GM21381 (cell line): ENCODE data around the gene ZNF394.
"Not testable (repeated sequence)": the region's sequence is repeated elsewhere in the genome, so short reads cannot be mapped to it uniquely, and the experiment has no call there.

Source experiments
- ATAC-seq: cut with Tn5 transposase; IDR thresholded peaks from one replicate; pipeline ENCODE4 v1.9.1; 2021; ENCODE audit warnings: mild to moderate bottlenecking, moderate library complexity; ENCODE audit not compliant: unreplicated experiment

ZNF394 gene

GRCh38 chr7:99499721-99500636 is at the start of gene ZNF394:
Gene ZNF394 (minus strand): TSS chr7:99500281. CDS start chr7:99500093, 188 bp downstream.
- ATAC-seq: peak; percentile 39

DNA sequence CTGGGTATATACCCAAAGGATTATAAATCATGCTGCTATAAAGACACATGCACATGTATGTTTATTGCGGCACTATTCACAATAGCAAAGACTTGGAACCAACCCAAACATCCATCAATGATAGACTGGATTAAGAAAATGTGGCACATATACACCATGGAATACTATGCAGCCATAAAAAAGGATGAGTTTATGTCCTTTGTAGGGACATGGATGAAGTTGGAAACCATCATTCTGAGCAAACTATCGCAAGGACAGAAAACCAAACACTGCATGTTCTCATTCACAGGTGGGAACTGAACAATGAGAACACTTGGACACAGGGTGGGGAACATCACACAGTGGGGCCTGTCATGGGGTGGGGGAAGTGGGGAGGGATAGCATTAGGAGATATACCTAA is 49.5 kb upstream of the ZNF394 start:
- ATAC-seq: not testable (repeated sequence)

DNA sequence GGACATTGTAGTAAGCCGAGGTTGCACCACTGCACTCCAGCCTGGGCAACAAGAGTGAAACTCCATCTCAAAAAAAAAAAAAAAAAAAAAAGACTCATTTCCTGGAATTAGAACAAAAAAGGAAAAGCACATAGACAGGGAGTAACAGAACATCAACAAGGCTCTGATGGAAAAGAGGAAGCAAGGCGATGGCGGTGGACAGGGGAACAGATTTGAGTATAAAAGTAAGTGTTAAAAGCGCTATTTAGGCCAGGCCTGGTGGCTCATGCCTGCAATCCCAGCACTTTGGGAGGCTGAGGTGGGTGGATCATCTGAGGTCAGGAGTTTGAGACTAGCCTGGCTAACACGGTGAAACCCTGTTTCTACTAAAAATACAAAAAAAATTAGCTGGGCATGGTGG is 45.2 kb upstream of the ZNF394 start:
- ATAC-seq: not testable (repeated sequence)

DNA sequence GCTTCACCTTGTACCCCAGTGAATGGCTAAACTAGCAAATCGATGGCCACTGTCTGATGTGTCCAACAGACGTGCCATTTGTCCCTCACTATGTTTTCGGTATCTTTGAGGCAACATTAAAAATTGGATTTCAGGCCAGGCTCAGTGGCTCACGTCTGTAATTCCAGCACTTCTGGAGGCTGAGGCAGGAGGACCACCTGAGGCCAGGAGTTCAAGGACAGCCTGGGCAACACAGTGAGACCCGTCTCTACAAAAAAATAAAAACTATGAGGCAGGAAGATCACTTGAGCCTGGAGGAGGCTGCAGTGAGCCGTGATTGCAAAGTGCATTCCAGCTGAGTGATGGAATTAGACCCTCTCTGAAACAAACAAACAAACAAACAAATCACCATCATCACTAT is 43.8 kb upstream of the ZNF394 start:
- no peak for ATAC-seq

DNA sequence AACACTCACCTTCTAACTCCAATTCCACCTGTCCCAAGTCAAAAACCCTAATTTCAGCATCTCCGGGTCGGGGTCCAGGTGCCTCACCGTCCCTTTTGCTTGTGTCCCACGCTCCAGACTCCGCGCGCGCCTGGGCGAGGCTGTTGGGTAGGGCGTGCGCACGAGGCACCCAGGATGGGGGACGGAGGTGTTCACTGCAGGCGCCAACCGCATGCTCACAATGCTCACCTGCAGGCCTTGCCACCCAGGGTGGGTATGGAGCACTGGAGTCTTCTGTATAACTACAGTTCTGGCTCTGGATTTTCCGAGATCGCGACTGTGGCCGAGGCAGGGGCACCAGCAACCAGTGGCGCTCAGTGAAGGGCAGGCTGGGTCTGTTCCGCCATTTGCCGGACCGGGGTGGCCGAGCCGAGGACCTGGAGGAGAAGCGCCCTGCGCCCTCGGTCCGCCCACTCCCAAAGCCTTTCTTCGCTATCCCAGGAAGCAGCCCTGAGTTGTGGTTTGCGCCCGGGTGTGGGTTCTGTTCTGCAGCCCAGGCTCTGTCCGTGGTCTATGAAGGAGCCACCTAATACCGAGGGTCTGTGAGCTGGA is 43.1 kb upstream of the ZNF394 start:
- ATAC-seq: no peak

DNA sequence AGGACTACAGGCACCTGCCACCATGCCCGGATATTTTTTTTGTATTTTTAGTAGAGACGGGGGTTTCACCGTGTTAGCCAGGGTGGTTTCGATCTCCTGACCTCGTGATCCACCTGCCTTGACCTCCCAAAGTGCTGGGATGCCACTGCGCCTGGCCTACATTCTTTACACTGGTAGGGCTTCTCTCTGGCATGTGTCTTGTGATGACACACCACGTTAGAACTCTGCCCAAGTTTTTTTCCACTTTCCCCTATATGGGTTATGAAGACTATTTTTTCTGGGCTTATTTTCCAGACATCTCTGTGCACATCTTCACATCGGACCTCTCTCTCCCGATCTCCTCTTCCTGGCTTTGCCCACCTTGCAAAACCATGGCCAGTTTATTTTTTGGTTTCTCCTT is 41.1 kb upstream of the ZNF394 start:
- no peak for ATAC-seq

GRCh38 chr7:99540542-99540941 is 40.5 kb upstream of the ZNF394 start:
- ATAC-seq: no peak

GRCh38 chr7:99539213-99539811 is 39.2 kb upstream of the ZNF394 start:
- ATAC-seq: no peak

DNA sequence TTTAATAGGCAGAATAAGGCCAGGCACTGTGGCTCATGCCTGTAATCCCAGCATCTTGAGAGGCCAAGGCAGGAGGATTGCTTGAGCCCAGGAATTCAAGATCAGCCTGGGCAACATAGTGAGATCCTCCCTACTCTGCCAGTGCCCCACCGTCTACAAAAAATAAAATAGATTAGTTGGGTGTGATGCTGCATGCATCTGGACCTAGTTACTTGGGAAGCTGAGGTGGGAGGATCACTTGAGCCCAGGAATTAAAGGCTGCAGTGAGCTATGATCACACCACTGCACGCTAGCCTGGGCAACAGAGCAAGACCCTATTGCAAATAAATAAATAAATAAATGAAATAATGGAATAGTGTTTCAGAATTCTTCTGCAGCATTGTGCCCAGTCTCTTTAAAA is 35.6 kb upstream of the ZNF394 start:
- no peak for ATAC-seq

DNA sequence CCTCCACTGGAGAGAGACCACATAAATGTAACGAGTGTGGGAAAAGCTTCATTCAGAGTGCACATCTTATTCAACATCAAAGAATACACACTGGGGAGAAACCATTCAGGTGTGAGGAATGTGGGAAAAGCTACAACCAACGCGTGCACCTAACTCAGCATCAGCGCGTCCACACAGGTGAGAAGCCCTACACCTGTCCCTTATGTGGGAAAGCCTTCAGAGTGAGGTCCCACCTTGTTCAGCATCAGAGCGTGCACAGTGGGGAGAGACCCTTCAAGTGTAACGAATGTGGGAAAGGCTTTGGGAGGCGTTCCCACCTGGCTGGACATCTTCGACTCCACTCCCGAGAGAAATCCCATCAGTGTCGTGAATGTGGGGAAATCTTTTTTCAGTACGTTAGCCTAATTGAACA is 31.3 kb upstream of the ZNF394 start:
- ATAC-seq: no peak

- ATAC-seq: no peak
Observed at GRCh38 chr7:99525713-99526440, 25.8 kb upstream of the ZNF394 start.

DNA sequence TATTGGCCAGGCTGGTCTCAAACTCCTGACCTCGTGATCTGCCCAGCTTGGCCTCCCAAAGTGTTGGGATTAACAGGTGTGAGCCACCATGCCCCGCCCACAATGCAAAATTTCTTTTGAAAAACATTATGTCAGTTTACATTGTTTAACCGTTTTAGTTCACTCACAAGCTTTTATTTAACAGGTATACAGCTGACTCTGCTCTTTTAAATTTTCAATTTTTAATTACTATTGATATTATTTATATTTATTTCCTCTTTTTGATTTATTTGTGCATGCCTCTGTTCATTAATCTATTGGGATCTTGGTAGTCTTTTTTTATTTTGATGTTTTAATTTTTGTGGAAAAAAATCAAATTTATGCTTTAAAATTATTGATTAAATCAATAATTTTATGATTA is 21.3 kb upstream of the ZNF394 start:
- ATAC-seq: no peak

- no peak for ATAC-seq
Observed at GRCh38 chr7:99514050-99514449, 14.0 kb upstream of the ZNF394 start.

DNA sequence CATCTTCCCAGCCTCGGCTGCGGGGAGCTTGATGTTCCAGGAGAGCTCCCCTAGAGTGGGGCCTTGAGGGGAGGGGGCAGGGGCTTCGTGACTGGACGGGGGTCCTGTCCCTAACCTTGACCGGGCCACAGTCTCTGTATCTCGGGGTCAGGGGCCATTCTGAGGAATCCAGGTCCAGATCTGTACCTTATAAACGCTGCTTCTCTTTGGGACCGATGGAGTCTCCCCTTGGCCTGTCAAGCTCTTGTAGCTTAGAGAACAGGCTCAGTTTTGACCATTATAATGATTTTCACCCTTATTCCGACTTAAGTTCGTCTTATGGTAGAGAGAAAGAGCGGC is 5.2 kb upstream of the ZNF394 start:
- ATAC-seq: no peak

DNA sequence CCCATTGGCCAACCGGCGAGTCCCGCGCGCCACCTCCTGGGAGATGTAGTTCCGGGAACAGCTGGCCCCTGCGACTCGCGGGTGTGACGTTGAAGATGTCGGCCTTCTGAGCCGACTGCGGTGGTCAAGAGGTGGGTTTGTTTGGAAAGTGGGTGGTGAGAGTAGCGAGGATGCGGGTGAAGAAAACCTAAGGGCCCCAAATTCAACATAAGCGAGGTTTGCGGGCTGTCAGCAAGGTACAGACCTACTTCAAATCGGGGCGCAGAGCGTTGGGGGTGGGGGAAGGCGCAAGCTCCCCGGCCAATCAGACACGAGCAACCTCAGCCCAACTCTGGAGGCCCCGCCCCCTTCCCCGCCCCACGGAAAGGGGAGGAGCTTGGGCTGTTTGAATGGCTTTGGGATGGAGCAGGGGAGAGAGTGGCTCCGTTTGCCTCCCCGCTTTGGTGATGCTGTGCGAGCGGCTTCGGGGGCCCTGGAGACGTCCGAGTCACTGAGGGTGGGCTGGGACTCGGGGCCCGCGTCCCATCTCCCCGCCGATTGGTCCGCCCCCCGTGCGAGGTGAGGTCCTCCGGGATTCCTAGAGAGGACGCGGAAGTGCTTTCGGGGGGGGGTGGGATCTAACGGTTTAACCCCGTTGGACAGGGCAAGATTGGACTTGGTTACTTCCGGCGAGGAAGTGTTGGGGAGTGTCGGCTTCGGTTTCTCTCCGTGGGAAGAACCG is 4.7 kb upstream of the ZNF394 start, which contains the start of gene ZKSCAN5:
TSS of gene ZKSCAN5 (plus strand) at position 60 of the 721 bp plus-strand sequence. CDS start 1,383 bp downstream, outside the sequence.
- ATAC-seq: peak; percentile 75

DNA sequence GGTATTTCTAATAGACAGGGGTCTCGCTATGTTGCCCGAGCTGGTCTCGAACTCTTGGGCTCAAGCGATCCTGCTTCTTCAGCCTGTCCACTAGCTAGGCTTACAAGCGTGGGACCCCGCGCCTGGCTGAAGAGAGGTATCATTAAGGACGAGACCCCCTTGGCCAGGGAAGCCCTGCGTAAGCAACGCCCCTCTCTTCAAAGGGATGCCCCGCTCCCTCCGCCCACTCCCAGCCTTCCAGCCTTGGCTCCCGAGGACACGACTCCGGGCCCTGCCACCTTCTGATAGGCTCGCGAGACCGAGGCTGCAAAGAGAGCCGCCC is 4.2 kb upstream of the ZNF394 start:
- no peak for ATAC-seq

- ATAC-seq: not testable (repeated sequence)
Observed at GRCh38 chr7:99501236-99501635, 1.2 kb upstream of the ZNF394 start.

DNA sequence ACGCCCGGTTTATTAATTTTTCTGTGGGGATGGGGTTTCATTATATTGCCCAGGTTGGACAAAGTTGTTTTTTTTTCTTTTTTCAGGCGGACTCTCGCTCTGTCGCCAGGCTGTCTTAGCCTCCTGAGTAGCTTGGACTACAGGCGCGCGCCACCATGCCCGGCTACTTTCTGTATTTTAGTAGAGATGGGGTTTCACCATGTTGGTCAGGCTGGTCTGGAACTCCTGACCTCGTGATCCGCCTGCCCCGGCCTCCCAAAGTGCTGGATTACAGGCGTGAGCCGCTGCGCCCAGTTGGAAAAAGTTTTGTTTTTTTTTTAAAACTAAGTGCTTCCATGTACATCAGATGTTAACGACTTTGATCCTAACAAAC is 542 bp upstream of the ZNF394 start:
- ATAC-seq: no peak

- ATAC-seq: peak; percentile 7
Observed at GRCh38 chr7:99499371-99499720, 735 bp downstream of the ZNF394 start.

- no peak for ATAC-seq
Observed at GRCh38 chr7:99498546-99498944, 1.5 kb downstream of the ZNF394 start.
